A673 (cell line): ENCODE measurements around the gene NR6A1. TPM values are rescaled to one million over a fixed set of nuclear protein-coding genes. Genes with fewer than 3 reads are reported as not detected.

Experiments
- BruUV-seq: library from RNA; stranded (reverse); fragments of 400-500 nt; replicated peaks from 2 replicates; lab custom pipeline; 2021; lab: Mats Ljungman, UMichigan
- CTCF ChIA-PET: fragments of 300-600 bp; sonication (Branson Sonifier 250); formaldehyde crosslinking; loops from one replicate; lab custom pipeline; 2022; ENCODE audit warnings: antibody characterized with exemption; lab: Charles Lee
- POLR2A ChIA-PET: fragments of 300-600 bp; sonication (Branson Sonifier 250); formaldehyde crosslinking; loops from one replicate; lab custom pipeline; 2022; ENCODE audit warnings: antibody characterized with exemption; ENCODE audit not compliant: low non-redundant PET; lab: Charles Lee
- DNase-seq: peaks from one replicate; pipeline ENCODE4 v3.0.0-alpha.2; 2015; ENCODE audit warnings: low spot score
- H3K27ac ChIP-seq: fragments of 200-600 bp; sonication (generic); 2 replicates; pipeline ENCODE4 v1.5.1; 2016; ENCODE audit warnings: mixed run types, low read depth, mild to moderate bottlenecking, mixed read lengths, antibody characterized with exemption, low read length; ENCODE audit not compliant: poor library complexity, severe bottlenecking
- H3K27me3 ChIP-seq: fragments of 200-600 bp; sonication (generic); replicated peaks from 2 replicates; pipeline ENCODE4 v1.6.1; 2017; ENCODE audit warnings: mixed run types, low read depth, mild to moderate bottlenecking, mixed read lengths, antibody characterized with exemption, low read length; ENCODE audit not compliant: insufficient read depth, poor library complexity
- H3K36me3 ChIP-seq: fragments of 200-600 bp; sonication (generic); 2 replicates; pipeline ENCODE4 v1.6.1; 2016; ENCODE audit warnings: mixed run types, mild to moderate bottlenecking, mixed read lengths, antibody characterized with exemption, low read length; ENCODE audit not compliant: insufficient read depth, poor library complexity, severe bottlenecking
- H3K4me1 ChIP-seq: fragments of 200-600 bp; sonication (generic); 2 replicates; pipeline ENCODE4 v1.6.1; 2017; ENCODE audit warnings: mixed run types, mild to moderate bottlenecking, mixed read lengths, antibody characterized with exemption, low read length; ENCODE audit not compliant: insufficient read depth, poor library complexity, severe bottlenecking
- H3K4me3 ChIP-seq: fragments of 200-600 bp; sonication (generic); 2 replicates; pipeline ENCODE4 v1.5.1; 2016; ENCODE audit warnings: low read depth, mixed run types, mild to moderate bottlenecking, mixed read lengths, low read length; ENCODE audit not compliant: poor library complexity, severe bottlenecking
- H3K9me3 ChIP-seq: fragments of 200-600 bp; sonication (generic); 2 replicates; pipeline ENCODE4 v1.6.1; 2016; ENCODE audit warnings: mixed run types, low read depth, mild to moderate bottlenecking, mixed read lengths, antibody characterized with exemption, low read length; ENCODE audit not compliant: poor library complexity, severe bottlenecking
- EZH2 ChIP-seq: fragments of 200-600 bp; sonication (generic); IDR thresholded peaks from 2 replicates; pipeline ENCODE4 v1.6.1; 2017; ENCODE audit warnings: borderline replicate concordance, low read depth, mild to moderate bottlenecking, mixed read lengths, antibody characterized with exemption, low read length; ENCODE audit not compliant: poor library complexity, severe bottlenecking
- intact Hi-C: fragments of 100-400 bp; cut with micrococcal nuclease; formaldehyde crosslinking; loops from one replicate; pipeline ENCODE4 v1.10.0; 2022; ENCODE audit not compliant: unreplicated experiment
- total RNA-seq: library from RNA; stranded (reverse); gene quantifications from 2 replicates; pipeline ENCODE4 v1.2.3, GENCODE V29; 2021
- TF ChIP-seq, protein P1 (sequence below): fragments of 300-800, 200-600 bp; sonication (generic); conservative IDR thresholded peaks from 2 replicates; pipeline ENCODE4 v1.5.1; 2017; ENCODE audit warnings: low read depth, mild to moderate bottlenecking, antibody characterized with exemption, low read length, moderate library complexity, mixed read lengths

The NR6A1 gene
- total RNA-seq, 1 experiment from 2014 or later, result 5.3 TPM

DNA sequence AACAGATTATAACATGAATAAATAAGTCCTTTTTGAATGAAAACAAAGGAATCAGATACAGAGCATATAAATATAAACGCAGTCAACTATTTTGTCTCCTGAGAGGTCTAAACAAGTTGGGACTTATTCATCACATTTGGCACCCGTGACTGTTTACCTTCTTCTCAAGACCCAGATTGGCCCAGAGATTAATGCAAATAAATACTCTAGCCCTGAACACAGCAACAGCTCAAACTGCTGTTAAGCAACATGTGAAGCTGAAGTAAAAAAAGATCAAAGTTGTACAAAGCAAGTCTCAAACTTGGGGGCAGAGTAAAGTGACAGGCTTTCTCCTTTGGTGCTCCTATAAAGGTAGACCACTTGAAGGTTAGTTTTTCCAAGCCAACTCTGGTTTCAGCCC is 168.9 kb downstream of the NR6A1 start:
- BruUV-seq, result no TSS peak
- Histone ChIP-seq H3K9me3 (no peaks in the 10 kb centered on the region), H3K27ac (no peak overlapping the region), H3K4me1 (no peaks in the 10 kb centered on the region), H3K4me3 (no peak overlapping the region), H3K27me3 (no peaks in the 10 kb centered on the region), H3K36me3 (no peaks in the 10 kb centered on the region)
- intact Hi-C loops, result no loop called here
- ChIA-PET CTCF (no interaction called here), POLR2A (no interaction called here)
- TF ChIP-seq, protein P1, sequence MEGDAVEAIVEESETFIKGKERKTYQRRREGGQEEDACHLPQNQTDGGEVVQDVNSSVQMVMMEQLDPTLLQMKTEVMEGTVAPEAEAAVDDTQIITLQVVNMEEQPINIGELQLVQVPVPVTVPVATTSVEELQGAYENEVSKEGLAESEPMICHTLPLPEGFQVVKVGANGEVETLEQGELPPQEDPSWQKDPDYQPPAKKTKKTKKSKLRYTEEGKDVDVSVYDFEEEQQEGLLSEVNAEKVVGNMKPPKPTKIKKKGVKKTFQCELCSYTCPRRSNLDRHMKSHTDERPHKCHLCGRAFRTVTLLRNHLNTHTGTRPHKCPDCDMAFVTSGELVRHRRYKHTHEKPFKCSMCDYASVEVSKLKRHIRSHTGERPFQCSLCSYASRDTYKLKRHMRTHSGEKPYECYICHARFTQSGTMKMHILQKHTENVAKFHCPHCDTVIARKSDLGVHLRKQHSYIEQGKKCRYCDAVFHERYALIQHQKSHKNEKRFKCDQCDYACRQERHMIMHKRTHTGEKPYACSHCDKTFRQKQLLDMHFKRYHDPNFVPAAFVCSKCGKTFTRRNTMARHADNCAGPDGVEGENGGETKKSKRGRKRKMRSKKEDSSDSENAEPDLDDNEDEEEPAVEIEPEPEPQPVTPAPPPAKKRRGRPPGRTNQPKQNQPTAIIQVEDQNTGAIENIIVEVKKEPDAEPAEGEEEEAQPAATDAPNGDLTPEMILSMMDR, result no peak
- no peak for TF ChIP-seq EZH2
- DNase-seq, result no peak

DNA sequence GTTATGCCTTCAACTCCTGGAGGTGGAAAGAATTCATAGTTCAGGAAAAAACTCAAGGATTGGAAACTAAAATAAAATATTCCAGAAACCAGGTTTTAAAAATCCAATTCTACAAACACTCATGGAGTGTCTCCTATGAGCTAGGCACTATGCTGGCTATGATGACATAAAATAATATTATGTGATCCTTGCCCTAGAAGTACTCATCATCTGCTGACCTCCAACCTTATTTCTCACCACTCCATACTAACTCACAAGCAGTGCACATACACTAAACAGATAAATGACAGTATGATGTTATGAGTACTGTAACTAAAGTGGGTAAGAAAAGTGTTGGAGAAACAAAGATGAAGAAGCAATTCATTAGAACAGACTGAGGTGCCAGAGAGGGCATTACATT is 170.7 kb downstream of the NR6A1 start:
- Histone ChIP-seq H3K27ac (no peak overlapping the region), H3K4me3 (no peak overlapping the region), H3K36me3 (no peaks in the 10 kb centered on the region), H3K9me3 (no peaks in the 10 kb centered on the region), H3K27me3 (no peaks in the 10 kb centered on the region), H3K4me1 (peaks cover 4% of the 10 kb centered on the region)
- no TSS peak for BruUV-seq
- ChIA-PET POLR2A (no interaction called here), CTCF (no interaction called here)
- DNase-seq, result no peak
- no peak for TF ChIP-seq EZH2
- TF ChIP-seq, protein P1, result no peak
- intact Hi-C loops, result no loop called here

DNA sequence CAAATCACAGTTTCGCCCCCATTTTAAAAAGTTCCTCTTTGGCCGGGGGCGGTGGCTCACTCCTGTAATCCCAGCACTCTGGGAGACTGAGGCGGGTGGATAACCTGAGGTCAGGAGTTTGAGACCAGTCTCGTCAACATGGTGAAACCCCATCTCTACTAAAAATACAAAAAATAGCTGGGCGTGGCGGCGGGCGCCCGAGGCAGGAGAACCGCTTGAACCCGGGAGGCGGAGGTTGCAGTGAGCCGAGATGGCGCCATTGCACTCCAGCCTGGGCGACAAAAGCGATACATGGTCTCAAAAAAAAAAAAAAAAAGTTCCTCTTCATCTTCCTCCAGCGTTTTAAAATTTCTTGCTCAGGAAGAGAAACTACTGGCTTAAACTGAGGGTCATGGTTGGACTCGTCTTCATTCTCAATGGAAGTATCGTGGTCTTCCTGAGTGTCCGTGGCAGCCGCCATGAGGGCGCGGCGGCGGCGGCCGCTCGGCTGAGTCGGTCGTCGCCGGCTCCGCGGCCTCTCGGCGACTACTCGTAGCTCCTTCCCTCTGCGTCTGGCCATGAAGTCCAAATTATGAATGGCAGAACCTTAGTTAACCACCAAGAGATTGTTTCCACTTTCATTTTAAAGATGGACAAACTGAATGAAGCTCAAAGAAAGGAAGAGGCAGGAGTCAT is 171.9 kb downstream of the NR6A1 start:
- no peak overlapping the region for H3K4me3 ChIP-seq
- no peaks in the 10 kb centered on the region for H3K27me3 ChIP-seq
- ChIA-PET CTCF (no interaction called here), POLR2A (no interaction called here)
- BruUV-seq, result no TSS peak
- no peaks in the 10 kb centered on the region for H3K36me3 ChIP-seq
- no peak for TF ChIP-seq EZH2
- TF ChIP-seq, protein P1, result no peak
- intact Hi-C loops, result no loop called here
- no peak overlapping the region for H3K27ac ChIP-seq
- DNase-seq, result no peak
- peaks cover 13% of the 10 kb centered on the region for H3K4me1 ChIP-seq
- no peaks in the 10 kb centered on the region for H3K9me3 ChIP-seq
